Neural cell (in vitro differentiated cells): ENCODE measurements around the gene SLC26A4.

Experiments
- EZH2 ChIP-seq: fragments of 200-600, 300-800 bp; shearing (Covaris generic), sonication (generic); IDR thresholded peaks from 2 replicates; pipeline ENCODE4 v1.6.1; 2014; ENCODE audit warnings: antibody characterized with exemption, low read length, borderline replicate concordance, mild to moderate bottlenecking; ENCODE audit not compliant: insufficient read depth, poor library complexity, severe bottlenecking
- POLR2AphosphoS5 ChIP-seq: IDR thresholded peaks from 2 replicates; pipeline ENCODE4 v1.6.1; 2012

DNA sequence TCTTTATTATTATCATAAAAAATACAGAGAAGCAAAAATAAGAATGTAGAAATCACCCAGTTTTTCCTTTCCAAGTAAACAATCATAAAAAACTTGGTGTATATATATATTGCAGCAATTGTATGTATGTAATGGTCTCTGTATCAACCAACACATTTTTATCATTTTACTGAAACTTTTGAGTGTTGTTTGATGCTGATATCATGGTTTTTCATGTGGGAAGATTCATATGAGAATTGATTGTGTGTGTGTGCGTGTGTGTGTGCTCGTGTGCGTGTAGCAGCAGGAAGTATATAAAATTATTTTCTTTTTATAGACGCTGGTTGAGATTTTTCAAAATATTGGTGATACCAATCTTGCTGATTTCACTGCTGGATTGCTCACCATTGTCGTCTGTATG lies 22.3 kb downstream of the SLC26A4 start:
- TF ChIP-seq EZH2 (no peak), POLR2AphosphoS5 (no peak)
